Mesothelial cell of epicardium (in vitro differentiated cells): ENCODE data around the gene HAUS7. TPM values are rescaled to one million over a fixed set of nuclear protein-coding genes. Genes with fewer than 3 reads are reported as not detected.

Experiments used
- DNase-seq, 2 experiments: peaks; one replicate each; pipeline ENCODE4 v3.0.0; 2021; ENCODE audit warnings: low spot score in 2 of 2; ENCODE audit not compliant: unreplicated experiment in 2 of 2
- H3K27ac Mint-ChIP-seq: 2 replicates; pipeline ENCODE4 v1.8.0; 2021; ENCODE audit warnings: mixed read lengths
- H3K27me3 Mint-ChIP-seq: 2 replicates; pipeline ENCODE4 v1.8.0; 2021; ENCODE audit warnings: low read depth, mixed read lengths
- H3K36me3 Mint-ChIP-seq: 2 replicates; pipeline ENCODE4 v1.8.0; 2021; ENCODE audit warnings: mixed read lengths
- H3K4me1 Mint-ChIP-seq: 2 replicates; pipeline ENCODE4 v1.8.0; 2021; ENCODE audit warnings: mixed read lengths
- H3K4me3 Mint-ChIP-seq: 2 replicates; pipeline ENCODE4 v1.8.0; 2021; ENCODE audit warnings: mild to moderate bottlenecking, moderate library complexity, mixed read lengths
- H3K9me3 Mint-ChIP-seq: 2 replicates; pipeline ENCODE4 v1.8.0; 2021; ENCODE audit warnings: mixed read lengths
- CTCF ChIP-seq: fragments of 200-600 bp; sonication (generic); IDR thresholded peaks from one replicate; pipeline ENCODE4 v1.5.0; 2021; ENCODE audit warnings: antibody characterized with exemption; ENCODE audit not compliant: unreplicated experiment
- total RNA-seq: library from RNA; stranded (reverse); gene quantifications from 3 replicates; pipeline ENCODE4 v1.2.1, GENCODE V29; 2021

HAUS7 gene
- total RNA-seq, 1 donor from 2014 or later: 24.7 TPM

- peaks cover 7% of the 10 kb centered on the region for H3K4me1 Mint-ChIP-seq
Observed at GRCh38 chrX:153502796-153503195, 32.4 kb upstream of the HAUS7 start.

DNA sequence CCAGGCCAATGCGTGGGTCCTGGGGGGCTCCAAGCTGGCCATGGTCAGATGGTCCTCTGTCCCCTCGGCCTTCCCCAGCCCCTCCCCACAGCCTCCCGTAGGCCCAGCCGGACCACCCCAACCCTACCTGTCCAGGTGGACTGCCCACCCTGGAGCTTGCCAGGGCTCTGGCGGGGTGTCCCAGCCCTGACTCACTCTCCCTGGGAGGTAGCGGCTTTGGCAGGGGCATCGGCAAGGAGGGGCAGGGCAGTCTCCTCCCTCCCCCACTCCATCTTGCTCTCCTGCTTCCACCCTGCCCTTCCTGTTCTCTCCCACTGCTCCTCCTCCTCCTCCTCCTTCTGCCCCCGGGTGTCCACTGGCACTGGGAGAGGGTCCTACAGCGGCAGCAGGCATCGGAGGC, 31.8 kb upstream of the HAUS7 start:
- no peak for DNase-seq
- peaks cover 7% of the 10 kb centered on the region for H3K9me3 Mint-ChIP-seq
- peaks cover 5% of the 10 kb centered on the region for H3K4me1 Mint-ChIP-seq
- TF ChIP-seq CTCF: no peak
- H3K27ac Mint-ChIP-seq: no peak overlapping the region
- H3K4me3 Mint-ChIP-seq: no peak overlapping the region
- H3K36me3 Mint-ChIP-seq: peaks cover 2% of the 10 kb centered on the region
- no peaks in the 10 kb centered on the region for H3K27me3 Mint-ChIP-seq

More at GRCh38 chrX:153502796-153503195, 32.4 kb upstream of the HAUS7 start:
- no peak for TF ChIP-seq CTCF
- Mint-ChIP-seq H3K9me3 (peaks cover 7% of the 10 kb centered on the region), H3K27ac (no peak overlapping the region), H3K4me3 (no peak overlapping the region), H3K36me3 (peaks cover 2% of the 10 kb centered on the region), H3K27me3 (no peaks in the 10 kb centered on the region)
- no peak for DNase-seq

DNA sequence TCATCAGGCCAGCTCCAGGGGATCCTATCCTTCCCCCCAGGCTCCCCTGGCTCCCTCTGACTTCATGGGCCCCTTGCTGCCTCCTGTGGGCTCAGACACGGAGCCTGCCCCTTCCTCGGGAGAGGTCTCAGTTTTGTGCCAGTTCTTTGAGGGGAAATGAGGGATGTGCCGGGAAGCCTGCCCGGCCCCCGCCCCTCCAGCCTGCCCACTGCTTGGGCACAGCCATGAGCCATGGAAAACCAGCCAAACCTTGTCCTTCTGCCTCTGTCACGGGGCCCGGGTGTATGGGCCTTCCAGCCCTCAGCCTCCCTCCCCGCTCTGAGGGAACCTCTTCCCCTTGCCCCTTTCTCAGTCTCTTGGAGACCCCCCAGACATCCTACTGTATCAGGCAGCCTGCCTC, 31.2 kb upstream of the HAUS7 start:
- H3K36me3 Mint-ChIP-seq: peaks cover 2% of the 10 kb centered on the region
- no peaks in the 10 kb centered on the region for H3K27me3 Mint-ChIP-seq
- peaks cover 7% of the 10 kb centered on the region for H3K9me3 Mint-ChIP-seq
- H3K4me3 Mint-ChIP-seq: no peak overlapping the region
- H3K27ac Mint-ChIP-seq: no peak overlapping the region
- DNase-seq: no peak
- TF ChIP-seq CTCF: no peak
- H3K4me1 Mint-ChIP-seq: peaks cover 5% of the 10 kb centered on the region

GRCh38 chrX:153500676-153501280, 30.4 kb upstream of the HAUS7 start:
- no peak for TF ChIP-seq CTCF
- no peak for DNase-seq
- H3K9me3 Mint-ChIP-seq: peaks cover 7% of the 10 kb centered on the region
- H3K27me3 Mint-ChIP-seq: no peaks in the 10 kb centered on the region
- no peak overlapping the region for H3K27ac Mint-ChIP-seq
- H3K4me3 Mint-ChIP-seq: no peak overlapping the region
- peaks cover 5% of the 10 kb centered on the region for H3K4me1 Mint-ChIP-seq
- peaks cover 2% of the 10 kb centered on the region for H3K36me3 Mint-ChIP-seq

DNA sequence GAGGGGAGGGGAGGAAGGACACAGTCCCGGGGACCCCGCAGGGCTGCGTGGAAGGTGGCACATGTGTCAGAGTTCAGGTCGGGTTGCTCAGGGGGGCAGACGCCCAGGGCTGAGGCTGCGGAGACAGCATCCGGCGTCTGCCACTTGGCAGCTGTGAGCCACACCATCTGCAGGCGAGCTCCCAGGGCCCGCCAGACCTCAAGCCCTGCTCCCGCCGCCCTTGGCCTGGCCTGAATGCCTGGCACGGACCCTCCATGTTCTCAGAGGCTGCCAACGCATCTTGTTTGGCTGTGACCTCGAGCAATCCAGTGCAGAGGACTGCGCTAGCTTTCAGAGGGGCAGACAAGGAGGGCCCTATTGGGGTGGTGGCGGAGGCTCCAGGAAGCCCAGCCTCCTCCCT, 29.5 kb upstream of the HAUS7 start:
- Mint-ChIP-seq H3K27ac (no peak overlapping the region), H3K27me3 (no peaks in the 10 kb centered on the region), H3K4me3 (no peak overlapping the region), H3K36me3 (peaks cover 2% of the 10 kb centered on the region), H3K9me3 (peaks cover 7% of the 10 kb centered on the region), H3K4me1 (peaks cover 7% of the 10 kb centered on the region)
- TF ChIP-seq CTCF: no peak
- no peak for DNase-seq

GRCh38 chrX:153499341-153499740, 29.0 kb upstream of the HAUS7 start:
- H3K4me1 Mint-ChIP-seq: peaks cover 9% of the 10 kb centered on the region
- no peak overlapping the region for H3K27ac Mint-ChIP-seq
- no peaks in the 10 kb centered on the region for H3K27me3 Mint-ChIP-seq
- peaks cover 7% of the 10 kb centered on the region for H3K9me3 Mint-ChIP-seq
- no peak for DNase-seq
- H3K4me3 Mint-ChIP-seq: no peak overlapping the region
- TF ChIP-seq CTCF: no peak
- H3K36me3 Mint-ChIP-seq: peaks cover 2% of the 10 kb centered on the region
